Sigmoid colon (tissue), 7 donors: ENCODE results near the gene LMO7. TPM values are rescaled to one million over a fixed set of nuclear protein-coding genes. Genes with fewer than 3 reads are reported as not detected.

ENCODE experiments used
- DNase-seq: peaks from one replicate; pipeline ENCODE4 v3.0.0-alpha.2; 2019
- H3K27ac ChIP-seq, 4 donors: fragments of 200-600 bp; sonication (generic); one replicate each; pipeline ENCODE4 v1.5.1; 2016 to 2019; ENCODE audit warnings: mild to moderate bottlenecking in 1 of 4
- H3K27me3 ChIP-seq, 3 donors: fragments of 200-600 bp; sonication (generic); one replicate each; pipeline ENCODE4 v1.5.1; 2019; ENCODE audit warnings: mild to moderate bottlenecking in 1 of 3
- H3K36me3 ChIP-seq, 4 donors: fragments of 200-600 bp; sonication (generic); one replicate each; pipeline ENCODE4 v1.5.1; 2016 to 2019
- H3K4me1 ChIP-seq, 4 donors: fragments of 200-600 bp; sonication (generic); one replicate each; pipeline ENCODE4 v1.5.1; 2017 to 2019
- H3K4me3 ChIP-seq, 4 donors: fragments of 200-600 bp; sonication (generic); one replicate each; pipeline ENCODE4 v1.5.1; 2017 to 2019; ENCODE audit warnings: mild to moderate bottlenecking in 2 of 4, moderate library complexity in 1 of 4
- H3K9me3 ChIP-seq, 4 donors: fragments of 200-600 bp in 3 of 4; sonication (generic) in 3 of 4; one replicate each; pipeline versions ENCODE4 v1.5.1 to v1.6.1; 2013 to 2019
- EP300 ChIP-seq, 4 donors: sonication (generic); formaldehyde crosslinking; IDR thresholded peaks; one replicate each; pipeline ENCODE4 v1.6.1; 2017; ENCODE audit warnings: antibody characterized with exemption in 4 of 4
- POLR2A ChIP-seq, 2 donors: fragments of 450-650 bp; IDR thresholded peaks; one replicate each; pipeline ENCODE4 v1.6.1; 2016; ENCODE audit warnings: antibody characterized with exemption in 2 of 2, mild to moderate bottlenecking in 2 of 2, moderate library complexity in 2 of 2
- POLR2AphosphoS5 ChIP-seq, 4 donors: sonication (generic); formaldehyde crosslinking; IDR thresholded peaks; one replicate each; pipeline ENCODE4 v1.6.1; 2017; ENCODE audit warnings: antibody characterized with exemption in 4 of 4
- WGBS, 2 donors: extraction: QIAGEN DNeasy Blood & Tissue Kit; methylation state at CpG; one replicate each; pipeline ENCODE4 v1.1.7; 2013; 5-methylcytosine and 5-hydroxymethylcytosine counted together
- intact Hi-C: fragments of 100-400 bp; cut with DNase I; formaldehyde crosslinking; loops from one replicate; pipeline ENCODE4 v1.15.1; 2023
- polyA plus RNA-seq, 3 donors: library from polyadenylated mRNA; stranded (reverse); fragments of 200-250 nt; gene quantifications; one replicate each; pipeline ENCODE4 v1.2.3, GENCODE V29; 2013
- total RNA-seq, 4 donors: library from RNA; depleted of rRNA; stranded (reverse); fragments of >200 nt; gene quantifications; one replicate each; pipeline ENCODE4 v1.1.0, GENCODE V29; 2016
- TF ChIP-seq, protein P1 (sequence below), 4 experiments: fragments of 450-650 bp in 3 of 4; fragments of 200-600 bp in 1 of 4; IDR thresholded peaks; one replicate each; pipeline ENCODE4 v1.5.1; 2016 to 2019; ENCODE audit warnings: antibody characterized with exemption in 4 of 4, mild to moderate bottlenecking in 3 of 4, moderate library complexity in 2 of 4
- donor health status: healthy with polysubstance abuse.
- donor health status: Bipolar disorder and iron deficiency.
- donor health status: healthy.

LMO7 gene
- total and polyA plus RNA-seq, 7 donors: 5.0 to 66.4 (median 19.4) TPM

DNA sequence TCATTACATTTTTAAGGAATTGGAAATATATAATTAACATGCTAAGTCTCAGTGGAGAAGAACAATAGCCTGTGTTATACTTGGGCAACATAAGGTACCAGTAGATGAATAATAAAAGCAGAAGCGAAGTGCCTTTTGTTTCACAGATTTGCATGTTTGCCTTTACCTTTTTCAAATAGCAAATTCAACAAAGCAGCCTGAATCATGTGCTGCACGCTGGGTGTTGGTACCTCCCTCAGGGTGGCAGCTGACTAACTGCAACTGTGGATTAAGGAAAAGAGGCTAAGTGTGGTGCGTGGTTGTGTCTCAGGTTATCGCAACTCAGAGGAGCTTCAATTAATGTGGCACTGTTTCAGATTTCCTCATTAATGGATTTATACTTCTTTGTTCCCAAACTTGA lies 189.0 kb downstream of the LMO7 start:
- TF ChIP-seq POLR2AphosphoS5 (IDR thresholded peaks at IDR 0.05) (no peak), EP300 (IDR thresholded peaks at IDR 0.05) (no peak), POLR2A (IDR thresholded peaks at IDR 0.05) (no peak)
- TF ChIP-seq, protein P1, sequence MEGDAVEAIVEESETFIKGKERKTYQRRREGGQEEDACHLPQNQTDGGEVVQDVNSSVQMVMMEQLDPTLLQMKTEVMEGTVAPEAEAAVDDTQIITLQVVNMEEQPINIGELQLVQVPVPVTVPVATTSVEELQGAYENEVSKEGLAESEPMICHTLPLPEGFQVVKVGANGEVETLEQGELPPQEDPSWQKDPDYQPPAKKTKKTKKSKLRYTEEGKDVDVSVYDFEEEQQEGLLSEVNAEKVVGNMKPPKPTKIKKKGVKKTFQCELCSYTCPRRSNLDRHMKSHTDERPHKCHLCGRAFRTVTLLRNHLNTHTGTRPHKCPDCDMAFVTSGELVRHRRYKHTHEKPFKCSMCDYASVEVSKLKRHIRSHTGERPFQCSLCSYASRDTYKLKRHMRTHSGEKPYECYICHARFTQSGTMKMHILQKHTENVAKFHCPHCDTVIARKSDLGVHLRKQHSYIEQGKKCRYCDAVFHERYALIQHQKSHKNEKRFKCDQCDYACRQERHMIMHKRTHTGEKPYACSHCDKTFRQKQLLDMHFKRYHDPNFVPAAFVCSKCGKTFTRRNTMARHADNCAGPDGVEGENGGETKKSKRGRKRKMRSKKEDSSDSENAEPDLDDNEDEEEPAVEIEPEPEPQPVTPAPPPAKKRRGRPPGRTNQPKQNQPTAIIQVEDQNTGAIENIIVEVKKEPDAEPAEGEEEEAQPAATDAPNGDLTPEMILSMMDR (IDR thresholded peaks at IDR 0.05): no peak
- WGBS, 2 donors: 94% methylated on average over 4 of the region's 4 CpGs
- Histone ChIP-seq H3K27me3 (no peaks in the 10 kb centered on the region), H3K9me3 (no peaks in the 10 kb centered on the region), H3K36me3 (peaks cover 0 to 11% (median 0%) of the 10 kb centered on the region in 4 donors), H3K4me1 (no peaks in the 10 kb centered on the region), H3K4me3 (no peak overlapping the region), H3K27ac (no peak overlapping the region)
- intact Hi-C loops: no loop called here
- no peak for DNase-seq

DNA sequence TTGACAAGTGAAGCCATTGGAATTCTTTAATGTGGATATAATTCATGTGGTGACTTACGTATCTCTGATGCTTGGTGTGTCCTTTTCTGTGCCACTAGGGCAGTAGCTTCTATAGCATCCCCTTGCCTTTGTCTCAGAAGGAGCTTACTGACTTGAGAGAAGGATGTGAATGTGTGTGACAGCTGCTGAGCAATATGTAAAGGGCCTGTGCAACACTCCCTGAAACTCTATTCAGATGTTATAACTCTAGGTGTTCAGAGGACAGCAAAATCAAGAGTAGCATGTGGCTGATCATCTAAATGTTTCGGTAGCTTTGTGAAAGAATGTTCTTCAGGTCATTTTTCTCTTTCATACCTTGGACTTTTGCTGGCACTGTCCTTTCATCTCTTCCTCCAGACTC lies 189.5 kb downstream of the LMO7 start:
- TF ChIP-seq, protein P1 (IDR thresholded peaks at IDR 0.05): no peak
- TF ChIP-seq EP300 (IDR thresholded peaks at IDR 0.05) (no peak), POLR2AphosphoS5 (IDR thresholded peaks at IDR 0.05) (no peak), POLR2A (IDR thresholded peaks at IDR 0.05) (no peak)
- Histone ChIP-seq H3K4me1 (no peaks in the 10 kb centered on the region), H3K4me3 (no peak overlapping the region), H3K36me3 (peaks cover 0 to 11% (median 0%) of the 10 kb centered on the region in 4 donors), H3K27me3 (no peaks in the 10 kb centered on the region), H3K9me3 (no peaks in the 10 kb centered on the region), H3K27ac (no peak overlapping the region)
- WGBS, 2 donors: 97% methylated on average over 2 of the region's 2 CpGs
- DNase-seq: no peak
- intact Hi-C loops: no loop called here

DNA sequence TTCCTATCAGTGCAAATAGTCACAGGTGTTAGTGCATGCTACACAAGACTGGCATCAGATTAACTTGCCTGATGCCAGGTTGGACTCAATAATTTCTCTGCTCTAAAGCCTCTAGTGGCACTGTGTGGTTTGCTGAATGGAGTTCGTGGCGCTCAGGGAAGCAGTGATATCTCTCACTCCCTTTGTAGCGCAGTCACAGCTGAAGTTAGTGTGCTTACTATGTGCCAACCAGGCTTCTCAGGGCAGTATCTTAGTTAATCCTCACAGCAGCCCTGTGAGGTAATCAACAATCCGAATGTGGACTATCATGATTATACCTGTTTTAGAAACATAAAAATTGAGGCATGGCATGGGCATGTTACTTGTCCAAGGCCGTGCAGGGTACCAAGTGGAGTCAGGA lies 190.3 kb downstream of the LMO7 start:
- TF ChIP-seq POLR2AphosphoS5 (IDR thresholded peaks at IDR 0.05): no peak
- no peak for TF ChIP-seq POLR2A (IDR thresholded peaks at IDR 0.05)
- TF ChIP-seq EP300 (IDR thresholded peaks at IDR 0.05): no peak
- TF ChIP-seq, protein P1 (IDR thresholded peaks at IDR 0.05): no peak
- intact Hi-C loops: no loop called here
- Histone ChIP-seq H3K9me3 (no peaks in the 10 kb centered on the region), H3K4me1 (no peaks in the 10 kb centered on the region), H3K27me3 (no peaks in the 10 kb centered on the region), H3K4me3 (no peak overlapping the region), H3K27ac (no peak overlapping the region), H3K36me3 (peaks cover 0 to 11% (median 0%) of the 10 kb centered on the region in 4 donors)
- 96 to 98% methylated on average over 5 of the region's 5 CpGs for WGBS, 2 donors
- no peak for DNase-seq

DNA sequence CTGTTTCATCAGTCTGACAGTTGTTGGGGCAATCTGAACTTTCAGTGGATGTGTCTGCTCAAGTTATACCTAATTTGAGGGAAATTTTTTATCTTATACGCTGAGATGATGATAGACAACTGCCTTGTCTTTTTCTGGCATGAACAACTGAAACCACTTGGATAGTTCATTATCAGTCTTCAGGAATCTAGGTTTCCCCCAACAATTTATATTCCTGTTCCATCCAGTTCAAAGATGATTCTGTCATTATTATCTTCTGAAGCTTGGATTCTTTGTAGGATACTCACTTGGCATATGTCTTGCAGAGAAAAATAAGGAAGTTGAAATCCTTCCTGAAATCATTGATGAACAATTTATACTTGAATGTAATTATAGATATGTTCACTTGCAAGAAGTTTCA lies 193.7 kb downstream of the LMO7 start:
- H3K36me3 ChIP-seq: no peaks in the 10 kb centered on the region
- H3K4me1 ChIP-seq: no peaks in the 10 kb centered on the region
- intact Hi-C loops: no loop called here
- no peaks in the 10 kb centered on the region for H3K27me3 ChIP-seq
- no peak overlapping the region for H3K27ac ChIP-seq
- no peak overlapping the region for H3K4me3 ChIP-seq
- no peaks in the 10 kb centered on the region for H3K9me3 ChIP-seq
- no peak for TF ChIP-seq POLR2AphosphoS5 (IDR thresholded peaks at IDR 0.05)
- TF ChIP-seq POLR2A (IDR thresholded peaks at IDR 0.05): no peak
- TF ChIP-seq, protein P1 (IDR thresholded peaks at IDR 0.05): no peak
- no peak for TF ChIP-seq EP300 (IDR thresholded peaks at IDR 0.05)
- DNase-seq: no peak
- WGBS, 2 donors: 95 to 98% methylated on average over 1 of the region's 1 CpG

DNA sequence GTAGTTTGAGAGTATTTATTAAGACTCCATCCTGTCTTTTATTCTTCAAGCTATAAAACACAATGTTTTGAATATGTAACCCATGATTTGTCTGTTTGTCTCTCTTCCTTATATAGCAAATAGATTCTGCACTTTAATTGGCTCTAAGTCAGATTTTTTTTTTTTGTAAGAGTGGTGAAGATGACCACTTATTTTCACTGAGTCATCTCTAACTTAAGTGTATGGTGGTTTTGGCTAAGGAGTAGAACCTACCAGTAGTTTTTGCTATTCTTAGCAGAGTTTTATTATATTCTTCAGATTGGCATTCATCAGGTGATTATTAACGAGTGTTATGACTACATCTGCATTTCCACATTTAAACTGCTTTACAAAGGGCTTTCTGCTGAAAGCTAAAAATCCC lies 194.7 kb downstream of the LMO7 start:
- 46 to 100% methylated on average over 1 of the region's 1 CpG for WGBS, 2 donors
- no peak overlapping the region for H3K27ac ChIP-seq

More for the DNA sequence above, 194.7 kb downstream of the LMO7 start:
- Histone ChIP-seq H3K27me3 (no peaks in the 10 kb centered on the region), H3K4me3 (no peak overlapping the region), H3K9me3 (no peaks in the 10 kb centered on the region), H3K4me1 (no peaks in the 10 kb centered on the region), H3K36me3 (no peaks in the 10 kb centered on the region)
- no peak for DNase-seq
- intact Hi-C loops: no loop called here
- TF ChIP-seq POLR2A (IDR thresholded peaks at IDR 0.05) (no peak), POLR2AphosphoS5 (IDR thresholded peaks at IDR 0.05) (no peak), EP300 (IDR thresholded peaks at IDR 0.05) (no peak)
- TF ChIP-seq, protein P1 (IDR thresholded peaks at IDR 0.05): no peak
